Pancreas (tissue), 10 donors: ENCODE results near the gene CDK9. TPM values are rescaled to one million over a fixed set of nuclear protein-coding genes. Genes with fewer than 3 reads are reported as not detected.

Experiments used
- ATAC-seq, 4 donors: fragments of 200-7000 bp; cut with Tn5 transposase; one replicate each; pipeline versions ENCODE4 v1.8.0 to v1.9.1; 2020; ENCODE audit warnings: mild to moderate bottlenecking in 4 of 4, moderate library complexity in 4 of 4
- DNase-seq, 6 donors: peaks; one replicate each; pipeline ENCODE4 v3.0.0-alpha.2; 2020
- FAIRE-seq: peaks from 2 replicates; lab custom pipeline; 2012; peaks lifted over from hg19 to GRCh38; lab: Jason Lieb, UNC
- H3K27ac ChIP-seq, 4 donors: fragments of 200-600 bp; sonication (generic); 1 replicate in 3 of 4; 2 replicates in 1 of 4; pipeline versions ENCODE4 v1.5.0 to v1.8.0; 2020
- H3K27me3 ChIP-seq, 4 donors: fragments of 200-600 bp; one replicate each; pipeline ENCODE4 v1.8.0; 2021
- H3K36me3 ChIP-seq, 3 donors: fragments of 200-600 bp; sonication (generic) in 1 of 3; one replicate each; pipeline versions ENCODE4 v1.5.0 to v1.8.0; 2020 to 2021
- H3K4me1 ChIP-seq, 3 donors: fragments of 200-600 bp; one replicate each; pipeline ENCODE4 v1.8.0; 2021
- H3K4me3 ChIP-seq, 4 donors: fragments of 200-600 bp; sonication (generic) in 2 of 4; one replicate each; pipeline versions ENCODE4 v1.5.0 to v1.8.0; 2020 to 2021
- H3K9me3 ChIP-seq, 4 donors: fragments of 200-600 bp; one replicate each; pipeline ENCODE4 v1.8.0; 2021
- WGBS, 2 donors: extraction: QIAGEN DNeasy Blood & Tissue Kit; methylation state at CpG; one replicate each; pipeline ENCODE4 v1.1.7; 2013; 5-methylcytosine and 5-hydroxymethylcytosine counted together
- intact Hi-C, 3 donors: fragments of 100-400 bp; cut with DNase I; formaldehyde crosslinking; loops; one replicate each; pipeline versions ENCODE4 v1.11.1 to v1.14.2; 2022
- polyA plus RNA-seq, 2 donors: library from polyadenylated mRNA; stranded (reverse); fragments of 200-250 nt; gene quantifications; one replicate each; pipeline ENCODE4 v1.2.3, GENCODE V29; 2013
- total RNA-seq, 6 donors: library from RNA; stranded (reverse); fragmentation: NEBNext Ultra II Directional in 4 of 6; extraction: Animal tissue kit (Norgen Biotek cat#: 25700) in 4 of 6; gene quantifications; one replicate each; pipeline versions ENCODE4 v1.2.1 to v1.2.4, GENCODE V29; 2021 to 2023
- TF ChIP-seq, protein P1 (sequence below), 4 donors: fragments of 200-600 bp; sonication (generic) in 3 of 4; IDR thresholded peaks; one replicate each; pipeline versions ENCODE4 v1.5.0 to v1.8.0; 2021; ENCODE audit warnings: antibody characterized with exemption in 4 of 4
- donor health status: healthy with polysubstance abuse.
- donor health status: DM: no; HTN: no; CAD: no; lungs with moderate emphysema.
- donor health status: DM: no; HTN: no; CAD: no.
- donor health status: control.
- donor health status: control.
- donor health status: Bipolar disorder and iron deficiency.
- donor health status: DM: yes; HTN: yes; CAD: no.
- donor health status: DM: no; HTN: no; CAD: no.
- donor health status: DM: no; HTN: no; CAD: no.
- donor health status: DM: yes; HTN: yes; CAD: no.

Gene CDK9
- total and polyA plus RNA-seq, 8 donors, result 33.9 to 119 (median 46.3) TPM

DNA sequence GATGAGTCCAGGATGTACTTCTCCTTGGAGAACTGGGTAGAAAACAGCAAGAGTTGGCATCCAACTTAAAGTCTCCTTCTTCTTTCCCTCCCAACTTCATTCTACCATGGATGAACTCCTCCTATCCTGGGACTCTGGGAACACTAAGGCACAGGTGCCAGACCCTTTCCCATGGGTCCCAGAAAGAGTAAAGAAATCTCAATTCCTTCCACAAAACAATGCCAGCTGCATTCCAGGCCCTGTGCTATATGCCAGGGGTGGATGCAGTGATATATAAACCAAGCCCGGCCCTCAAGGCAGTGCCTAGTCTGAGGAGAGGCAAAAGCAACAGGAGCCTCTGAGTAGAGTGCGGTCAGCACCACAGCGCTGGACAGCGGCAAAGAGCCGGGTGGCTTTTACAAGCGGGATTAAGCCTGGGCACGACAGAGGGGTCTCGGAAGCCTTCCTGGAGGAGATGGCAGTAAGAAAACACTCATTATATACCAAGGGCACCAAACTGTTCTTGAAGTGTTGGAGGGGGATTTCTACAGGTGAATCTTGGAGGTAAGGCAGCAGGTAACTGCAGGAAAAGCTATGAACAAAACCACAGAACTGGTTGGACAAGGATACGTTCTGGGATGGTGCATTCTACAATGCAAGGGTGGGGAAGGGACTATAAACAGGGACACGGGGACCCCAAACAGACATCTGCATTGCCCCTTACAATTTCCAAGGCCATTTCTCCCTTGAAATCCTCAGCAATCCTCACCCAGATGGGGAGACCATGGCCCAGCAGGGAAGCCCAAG, 34.4 kb upstream of the CDK9 start:
- Histone ChIP-seq H3K27me3 (peaks cover 0 to 9% (median 3%) of the 10 kb centered on the region in 4 donors), H3K27ac (no peak overlapping the region), H3K36me3 (no peaks in the 10 kb centered on the region), H3K9me3 (no peaks in the 10 kb centered on the region), H3K4me3 (no peak overlapping the region), H3K4me1 (no peaks in the 10 kb centered on the region)
- FAIRE-seq (no peak), DNase-seq (no peak), ATAC-seq (peak in 3 of 4 donors; percentile 49 to 81 (median 72))
- TF ChIP-seq, protein P1, sequence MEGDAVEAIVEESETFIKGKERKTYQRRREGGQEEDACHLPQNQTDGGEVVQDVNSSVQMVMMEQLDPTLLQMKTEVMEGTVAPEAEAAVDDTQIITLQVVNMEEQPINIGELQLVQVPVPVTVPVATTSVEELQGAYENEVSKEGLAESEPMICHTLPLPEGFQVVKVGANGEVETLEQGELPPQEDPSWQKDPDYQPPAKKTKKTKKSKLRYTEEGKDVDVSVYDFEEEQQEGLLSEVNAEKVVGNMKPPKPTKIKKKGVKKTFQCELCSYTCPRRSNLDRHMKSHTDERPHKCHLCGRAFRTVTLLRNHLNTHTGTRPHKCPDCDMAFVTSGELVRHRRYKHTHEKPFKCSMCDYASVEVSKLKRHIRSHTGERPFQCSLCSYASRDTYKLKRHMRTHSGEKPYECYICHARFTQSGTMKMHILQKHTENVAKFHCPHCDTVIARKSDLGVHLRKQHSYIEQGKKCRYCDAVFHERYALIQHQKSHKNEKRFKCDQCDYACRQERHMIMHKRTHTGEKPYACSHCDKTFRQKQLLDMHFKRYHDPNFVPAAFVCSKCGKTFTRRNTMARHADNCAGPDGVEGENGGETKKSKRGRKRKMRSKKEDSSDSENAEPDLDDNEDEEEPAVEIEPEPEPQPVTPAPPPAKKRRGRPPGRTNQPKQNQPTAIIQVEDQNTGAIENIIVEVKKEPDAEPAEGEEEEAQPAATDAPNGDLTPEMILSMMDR (IDR thresholded peaks at IDR 0.05), result no peak
- intact Hi-C loops, result no loop called here
- 17 to 19% methylated on average over 10 of the region's 10 CpGs for WGBS, 2 donors

DNA sequence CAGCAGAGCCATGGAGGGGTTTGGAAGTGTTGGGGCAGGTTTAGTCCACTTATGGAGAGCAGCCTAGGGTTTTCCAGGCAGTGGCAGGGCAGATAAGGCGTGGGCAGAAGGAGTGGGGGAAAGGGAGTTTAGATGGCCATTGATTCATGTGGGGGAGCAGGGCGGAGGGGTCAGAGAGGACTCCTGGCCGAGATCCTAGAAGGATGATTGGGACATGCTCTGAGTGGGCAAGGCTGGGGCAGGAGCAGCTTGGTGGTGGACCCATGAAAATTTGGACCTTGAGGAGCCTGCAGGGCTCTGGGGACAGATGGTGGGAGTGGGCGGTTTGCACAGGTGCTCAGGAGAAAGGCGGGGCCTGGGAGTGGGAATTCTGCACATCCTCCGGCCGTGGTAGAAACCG, 32.7 kb upstream of the CDK9 start:
- Histone ChIP-seq H3K9me3 (no peaks in the 10 kb centered on the region), H3K4me3 (no peak overlapping the region), H3K27me3 (peaks cover 0 to 9% (median 3%) of the 10 kb centered on the region in 4 donors), H3K36me3 (no peaks in the 10 kb centered on the region), H3K27ac (no peak overlapping the region), H3K4me1 (no peaks in the 10 kb centered on the region)
- TF ChIP-seq, protein P1 (IDR thresholded peaks at IDR 0.05), result no peak
- ATAC-seq (no peak), FAIRE-seq (no peak), DNase-seq (no peak)
- 73 to 81% methylated on average over 8 of the region's 8 CpGs for WGBS, 2 donors
- intact Hi-C loops, result no loop called here

DNA sequence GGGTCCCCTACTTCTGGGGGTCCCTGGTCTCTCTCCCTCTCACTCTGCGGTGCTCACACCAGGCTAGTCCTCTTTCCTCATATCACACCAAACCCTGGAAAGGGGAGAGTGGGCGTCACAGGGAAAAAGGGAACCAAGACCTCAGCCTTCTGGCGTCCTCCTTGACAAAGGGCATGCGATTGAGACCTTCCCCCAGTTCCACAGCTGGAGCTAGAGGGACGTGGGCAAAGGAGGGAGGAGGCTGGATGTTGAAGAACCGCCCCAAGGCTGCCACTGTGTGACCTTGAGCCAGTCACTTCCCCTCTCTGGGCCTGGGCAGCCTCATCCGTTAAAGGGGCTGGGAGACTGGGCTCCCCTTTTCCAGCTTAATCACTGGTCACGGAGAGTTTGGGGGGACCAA, 32.2 kb upstream of the CDK9 start:
- ATAC-seq (no peak), FAIRE-seq (no peak), DNase-seq (no peak)
- WGBS, 2 donors, result 58 to 61% methylated on average over 7 to 8 of the region's 8 CpGs
- H3K4me1 ChIP-seq, result no peaks in the 10 kb centered on the region
- intact Hi-C loops, result no loop called here
- H3K27me3 ChIP-seq, result peaks cover 0 to 9% (median 3%) of the 10 kb centered on the region in 4 donors
- H3K27ac ChIP-seq, result no peak overlapping the region
- H3K4me3 ChIP-seq, result no peak overlapping the region
- no peaks in the 10 kb centered on the region for H3K36me3 ChIP-seq
- TF ChIP-seq, protein P1 (IDR thresholded peaks at IDR 0.05), result no peak
- no peaks in the 10 kb centered on the region for H3K9me3 ChIP-seq

DNA sequence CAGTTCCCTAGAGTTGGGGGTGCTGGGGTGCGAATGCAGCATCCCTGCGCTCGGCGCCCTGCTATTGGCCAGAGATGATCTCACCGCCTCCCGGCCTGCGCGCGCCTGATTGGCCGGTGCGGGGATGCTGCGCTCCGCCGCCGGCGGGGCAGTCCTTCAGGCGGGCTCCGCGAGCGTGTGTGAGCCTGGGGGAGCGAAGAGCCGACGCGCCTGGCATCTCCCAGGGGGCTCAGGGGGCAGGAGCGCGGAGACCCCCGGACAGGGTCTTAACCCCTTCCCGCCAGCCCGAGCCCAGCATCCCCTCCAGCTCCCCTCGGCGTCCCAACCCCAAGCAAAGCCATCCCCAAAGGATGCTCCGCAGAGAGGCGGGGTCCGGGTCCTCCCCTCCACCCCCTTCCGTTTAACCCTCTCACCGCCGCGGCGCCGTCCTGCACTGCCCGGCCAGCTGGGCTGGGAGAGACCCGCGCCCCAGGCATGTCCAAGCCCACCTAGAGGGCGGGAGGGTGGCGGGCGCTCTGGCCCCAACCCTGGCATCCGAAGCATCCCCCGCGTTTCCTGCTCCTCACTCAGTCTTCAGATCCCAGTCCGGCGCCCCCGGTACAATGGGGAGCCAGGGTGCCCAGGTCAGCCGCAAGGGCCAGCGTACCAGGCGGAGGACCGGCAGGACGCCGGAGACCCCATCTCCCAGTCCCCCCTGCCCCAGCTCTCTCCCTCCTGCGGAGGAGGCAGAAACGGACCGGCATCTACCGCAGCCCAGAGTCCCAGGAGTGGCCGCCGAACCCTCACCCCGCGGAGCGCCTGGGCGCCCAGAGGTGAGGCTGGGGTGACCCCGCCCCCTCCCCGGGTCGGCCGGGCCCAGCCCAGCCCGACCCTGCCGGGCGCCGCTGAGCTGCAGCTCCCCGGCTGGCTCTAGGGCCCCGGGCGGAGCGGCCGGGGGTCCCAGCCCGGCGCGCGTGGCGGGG, 31.5 kb upstream of the CDK9 start:
- TF ChIP-seq, protein P1 (IDR thresholded peaks at IDR 0.05), result no peak
- DNase-seq (no peak), ATAC-seq (peak in 3 of 4 donors; percentile 39 to 80 (median 77)), FAIRE-seq (no peak)
- intact Hi-C loops, result no loop called here
- H3K27me3 ChIP-seq, result peaks cover 0 to 9% (median 3%) of the 10 kb centered on the region in 4 donors
- WGBS, 2 donors, result 11 to 17% methylated on average over 49 to 86 of the region's 86 CpGs
- H3K4me1 ChIP-seq, result no peaks in the 10 kb centered on the region
- no peak overlapping the region for H3K27ac ChIP-seq
- H3K9me3 ChIP-seq, result no peaks in the 10 kb centered on the region
- H3K36me3 ChIP-seq, result no peaks in the 10 kb centered on the region
- H3K4me3 ChIP-seq, result peak overlapping the region in 2 of 4 donors; percentile 0 to 33
